BJ (cell line): ENCODE data around the gene LMNTD2. TPM values are rescaled to one million over a fixed set of nuclear protein-coding genes. Genes with fewer than 3 reads are reported as not detected.

Source experiments
- CTCF ChIA-PET: fragments of 350-600 bp; formaldehyde crosslinking; extraction: SDS; loops from one replicate; lab custom pipeline; 2021; ENCODE audit warnings: antibody characterized with exemption, inconsistent platforms; lab: Yijun Ruan, JAX
- POLR2A ChIA-PET: fragments of 300-600 bp; sonication (Branson Sonifier 250); formaldehyde crosslinking; extraction: SDS; loops from one replicate; lab custom pipeline; 2021; ENCODE audit warnings: antibody characterized with exemption; lab: Charles Lee
- DNase-seq: peaks from one replicate; pipeline ENCODE4 v3.0.0-alpha.2; 2011; ENCODE audit warnings: low read depth
- H3K27me3 ChIP-seq: 2 replicates; pipeline ENCODE4 v1.6.0; 2011; ENCODE audit warnings: low read length; ENCODE audit not compliant: control insufficient read depth, insufficient read depth
- H3K36me3 ChIP-seq: 2 replicates; pipeline ENCODE4 v1.5.1; 2011; ENCODE audit warnings: low read length; ENCODE audit not compliant: control insufficient read depth, insufficient read depth
- H3K4me3 ChIP-seq: 2 replicates; pipeline ENCODE4 v1.5.1; 2011; ENCODE audit warnings: low read depth, mild to moderate bottlenecking, control low read depth, low read length
- CTCF ChIP-seq: IDR thresholded peaks from 2 replicates; pipeline ENCODE4 v1.5.1; 2011; ENCODE audit warnings: low read depth, mild to moderate bottlenecking, control low read depth, inconsistent platforms, low read length, moderate library complexity; ENCODE audit not compliant: insufficient read depth
- polyA plus RNA-seq: library from polyadenylated mRNA; depleted of rRNA; stranded (reverse); fragments of >200 nt; gene quantifications from 2 replicates; pipeline ENCODE4 v1.2.3, GENCODE V29; 2011

The LMNTD2 gene
- polyA plus RNA-seq, 1 experiment, result 2.5 TPM

GRCh38 chr11:540583-541432, 19.7 kb downstream of the LMNTD2 start:
- ChIA-PET POLR2A (no interaction called here), CTCF (interaction anchor here (1.0 kb wide), 1 partner anchor 14 kb away, joined by 4 read pairs; no protein-coding TSS in a partner anchor)
- DNase-seq, result no peak
- H3K27me3 ChIP-seq, result no peaks in the 10 kb centered on the region
- H3K4me3 ChIP-seq, result no peak overlapping the region
- no peak for TF ChIP-seq CTCF
- peaks cover 2% of the 10 kb centered on the region; the same call in 1 of the 2 replicates for H3K36me3 ChIP-seq

DNA sequence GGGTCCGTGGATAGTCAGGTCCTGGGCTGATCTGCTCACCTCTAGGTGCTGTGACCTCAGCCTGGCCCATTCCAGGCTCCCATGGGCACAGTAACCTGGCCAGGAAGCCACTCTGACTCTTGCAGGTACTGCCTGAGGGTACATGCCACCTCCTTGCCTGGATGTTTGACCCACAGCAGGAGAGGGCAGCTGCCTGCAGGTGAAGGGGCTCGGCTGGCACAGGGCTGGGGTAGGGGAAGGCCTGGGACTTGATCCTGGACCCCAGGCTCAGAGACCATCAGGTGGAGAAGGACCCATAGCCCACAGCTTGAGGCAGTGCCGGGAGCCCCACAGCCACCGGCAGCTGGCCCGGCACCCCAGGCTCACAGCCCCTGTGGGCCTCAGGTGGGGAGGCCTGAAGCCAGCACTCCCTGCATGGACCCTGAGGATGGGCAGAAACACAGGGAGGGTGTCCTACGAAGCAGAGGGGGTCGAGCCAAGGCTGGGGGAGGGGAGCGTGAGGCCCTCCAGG, 20.5 kb downstream of the LMNTD2 start:
- ChIA-PET POLR2A (no interaction called here), CTCF (interaction anchor here (1.0 kb wide), 1 partner anchor 15 kb away, joined by 4 read pairs; no protein-coding TSS in a partner anchor)
- H3K27me3 ChIP-seq, result no peaks in the 10 kb centered on the region

DNA sequence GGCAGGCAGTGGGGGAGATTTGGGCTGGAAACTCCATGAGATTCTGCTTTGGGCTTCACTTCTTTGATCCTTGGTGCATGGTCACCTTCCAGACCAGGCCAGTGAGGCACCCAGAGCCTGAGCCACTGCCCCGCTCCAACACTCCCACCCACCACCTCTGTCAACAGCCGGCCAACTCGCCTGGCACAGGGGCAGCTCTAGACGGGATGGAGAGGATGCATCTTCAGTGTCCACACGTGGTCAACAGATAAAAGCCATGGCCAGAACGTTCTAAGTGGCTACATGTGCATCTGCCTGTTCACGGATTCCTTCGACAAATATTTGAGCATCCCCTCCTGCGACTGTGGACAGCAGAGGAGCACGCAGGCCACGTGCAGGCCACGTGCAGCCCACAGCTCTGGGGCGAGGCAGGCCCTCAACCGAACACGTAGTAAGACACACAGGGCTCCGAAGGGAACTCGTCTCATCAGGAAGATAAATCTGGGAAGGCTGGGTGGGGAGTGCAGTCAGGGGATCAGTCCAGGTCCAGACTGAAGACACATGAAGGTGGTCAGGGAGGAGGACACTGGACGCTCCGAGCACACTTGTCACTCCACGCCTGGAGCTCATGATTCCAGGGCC, 22.0 kb downstream of the LMNTD2 start:
- no peak for DNase-seq
- Histone ChIP-seq H3K27me3 (no peaks in the 10 kb centered on the region), H3K4me3 (no peak overlapping the region), H3K36me3 (peaks cover 3% of the 10 kb centered on the region)
- ChIA-PET CTCF (interaction anchor here (0.6 to 2.3 kb wide), 4 partner anchors 12 to 29 kb away, joined by 3 to 7 read pairs (median 3); no protein-coding TSS in a partner anchor), POLR2A (no interaction called here)
- TF ChIP-seq CTCF, result no peak

More for the DNA sequence above, 20.5 kb downstream of the LMNTD2 start:
- TF ChIP-seq CTCF, result no peak
- Histone ChIP-seq H3K36me3 (peaks cover 2% of the 10 kb centered on the region; the same call in 1 of the 2 replicates), H3K4me3 (no peak overlapping the region)
- DNase-seq, result no peak

DNA sequence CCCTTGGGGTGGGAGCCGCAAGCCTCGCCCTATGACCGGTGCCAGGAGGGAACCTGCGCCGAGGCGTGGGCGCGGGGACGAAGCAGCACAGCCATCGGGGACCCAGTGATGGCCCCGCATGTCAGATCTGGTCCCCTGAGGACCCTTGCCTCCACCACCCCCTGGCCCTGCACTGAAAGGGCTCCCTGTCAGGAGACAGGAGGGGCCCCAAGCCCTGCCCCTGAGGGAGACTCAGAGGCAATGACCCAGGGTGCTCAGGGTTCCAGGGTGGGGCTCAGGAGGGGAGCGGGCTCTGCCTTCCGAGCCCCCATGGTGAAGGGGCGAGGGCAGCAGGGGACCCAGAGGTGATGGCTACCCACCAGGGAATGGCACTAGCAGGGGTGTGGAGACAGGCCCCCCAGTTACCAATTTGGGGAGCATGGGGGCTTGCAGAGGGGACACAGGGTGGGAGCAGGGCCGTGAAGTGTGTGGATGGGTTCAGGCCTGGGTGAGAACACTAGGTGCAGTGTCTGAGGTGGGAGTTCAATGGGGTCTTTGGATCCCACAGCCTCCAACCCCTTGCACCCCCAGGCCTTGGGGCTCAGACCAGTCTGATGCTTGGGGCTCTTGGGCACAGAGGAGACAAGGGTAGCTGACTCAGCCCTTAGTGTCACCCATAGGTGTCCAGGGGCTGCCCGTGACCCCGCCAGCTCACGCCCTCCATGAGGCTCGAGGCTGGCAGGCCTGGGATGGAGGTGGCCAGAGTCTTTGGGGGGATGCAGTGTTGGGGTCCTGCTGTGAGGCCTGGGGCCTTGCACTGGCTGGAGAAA, 22.7 kb downstream of the LMNTD2 start:
- peak overlapping the region; percentile 52 for H3K4me3 ChIP-seq
- ChIA-PET POLR2A (no interaction called here), CTCF (interaction anchor here (1.6 to 2.3 kb wide), 2 partner anchors 13 to 17 kb away, joined by 3 to 7 read pairs; no protein-coding TSS in a partner anchor)

More for the DNA sequence above, 22.7 kb downstream of the LMNTD2 start:
- Histone ChIP-seq H3K27me3 (no peaks in the 10 kb centered on the region), H3K36me3 (peaks cover 9% of the 10 kb centered on the region)
- no peak for TF ChIP-seq CTCF
- DNase-seq, result no peak
